ENCODE data around the gene STAT4.
A peak's percentile ranks its signal among the peaks of the same experiment; 100 is the strongest.
"Not testable (repeated sequence)": the region's sequence is repeated elsewhere in the genome, so short reads cannot be mapped to it uniquely, and the experiment has no call there.

Gene STAT4

GRCh38 chr2:191013932-191014652 is 136.7 kb downstream of the STAT4 start, which contains the start of gene STAT1:
STAT1 (minus strand) TSS chr2:191014171; CDS start chr2:191010003, 4,168 bp downstream.
- DNase-seq (ENCODE audit: low spot score), result peak; percentile 97

DNA sequence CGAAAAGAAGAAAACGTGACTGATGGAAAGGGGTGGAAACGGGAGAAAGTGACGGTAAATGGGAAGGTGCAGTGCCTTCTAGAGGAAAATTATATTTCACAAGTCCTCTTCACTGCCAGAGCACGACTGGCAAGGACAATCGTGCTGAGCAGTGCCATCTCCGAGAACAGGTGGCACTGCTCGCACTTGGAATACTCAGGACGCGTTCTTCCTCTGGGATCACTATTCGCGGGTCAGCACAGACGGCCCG is 137.2 kb downstream of the STAT4 start:
- no peak for DNase-seq (ENCODE audit: low spot score)

DNA sequence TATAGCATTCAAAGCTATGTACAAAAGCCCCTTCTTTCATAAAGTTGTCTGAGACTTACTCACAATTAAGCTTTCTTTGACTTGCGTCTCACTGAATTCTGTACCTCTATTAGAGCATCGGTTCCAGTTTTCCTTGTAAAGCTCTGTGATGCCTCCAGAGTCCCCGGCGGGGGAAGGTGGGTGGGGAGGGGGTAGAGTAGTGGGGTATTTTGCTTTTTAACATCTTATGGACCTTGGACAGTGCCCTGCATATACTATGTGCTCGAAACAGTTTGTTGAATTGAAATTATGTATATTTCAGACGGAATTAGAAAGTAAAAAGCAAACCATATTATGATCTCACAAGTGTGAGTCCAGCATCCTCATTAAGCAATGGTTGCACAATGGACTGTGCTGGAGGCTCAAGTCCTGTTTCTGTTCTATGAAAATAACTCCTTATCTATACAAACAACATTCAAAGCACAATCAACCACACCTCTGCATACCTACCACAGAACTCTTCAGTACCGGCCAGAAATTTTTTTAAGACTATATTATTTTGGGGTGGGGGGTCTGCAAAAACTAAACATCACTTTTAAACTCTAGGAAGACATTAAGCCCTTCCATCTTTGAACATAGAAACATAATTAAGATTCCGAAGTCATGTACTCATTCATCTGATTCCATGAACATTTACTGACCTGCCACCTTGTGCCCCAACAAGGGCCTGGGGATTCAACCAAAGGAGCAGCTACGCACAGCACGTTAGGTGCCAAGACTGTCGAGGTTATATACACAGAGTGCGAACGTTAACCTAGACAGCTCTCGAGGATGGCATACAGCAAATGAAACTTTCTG is 137.7 kb downstream of the STAT4 start:
- no peak for DNase-seq (ENCODE audit: low spot score)

DNA sequence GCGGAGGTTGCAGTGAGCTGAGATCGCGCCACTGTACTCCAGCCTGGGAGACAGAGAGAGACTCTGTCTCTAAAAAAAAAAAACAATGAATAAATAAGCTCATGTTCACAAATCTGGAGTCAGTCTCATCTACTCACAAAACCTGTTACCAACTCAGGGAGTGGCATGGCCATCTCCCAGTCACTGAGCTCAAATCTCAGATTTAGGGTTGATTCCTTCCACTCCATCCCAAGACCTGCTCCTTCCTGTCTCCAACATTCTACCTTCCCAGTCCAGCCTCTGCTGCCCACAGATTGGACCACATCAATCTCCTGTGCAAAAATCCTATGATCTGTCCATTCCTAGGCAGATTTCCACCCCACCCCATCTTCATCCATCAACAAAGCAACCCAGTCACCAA is 138.4 kb downstream of the STAT4 start:
- no peak for DNase-seq (ENCODE audit: low spot score)

- DNase-seq (ENCODE audit: low spot score), result no peak
Observed at GRCh38 chr2:191010887-191011885, 139.6 kb downstream of the STAT4 start.

DNA sequence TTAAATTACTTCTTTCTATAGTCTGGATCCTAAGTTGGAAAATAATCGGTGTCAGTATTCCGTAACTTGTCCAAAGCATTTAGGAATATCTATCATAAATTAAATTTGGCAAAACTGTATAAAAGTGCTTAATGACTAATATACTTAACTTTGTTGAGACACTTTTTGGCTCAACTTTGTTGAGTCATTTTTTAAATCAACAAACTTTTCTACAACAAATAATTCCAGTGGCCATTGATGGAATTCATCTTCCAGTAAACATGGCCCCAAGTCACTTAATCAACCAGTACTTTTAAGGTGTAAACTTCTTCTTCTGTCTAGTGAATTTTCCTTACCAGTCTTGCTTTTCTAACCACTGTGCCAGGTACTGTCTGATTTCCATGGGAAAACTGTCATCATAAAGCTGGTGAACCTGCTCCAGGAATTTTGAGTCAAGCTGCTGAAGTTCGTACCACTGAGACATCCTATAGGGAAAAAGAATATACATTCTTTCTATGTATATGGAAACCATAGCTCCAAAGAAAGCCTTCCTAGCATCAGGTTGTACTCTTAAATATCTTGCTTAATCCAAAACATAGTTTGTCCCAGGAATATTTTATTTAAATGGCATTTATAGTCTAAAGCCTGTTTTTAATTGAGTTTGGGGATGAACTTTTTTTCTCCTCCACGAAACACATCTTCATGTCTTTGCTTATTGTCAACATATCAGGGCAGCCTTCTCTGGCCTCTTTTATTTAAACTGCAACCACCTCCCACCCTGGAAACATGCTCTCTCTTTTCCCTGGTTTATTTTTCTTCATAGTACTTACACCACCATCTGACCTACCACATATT is 141.0 kb downstream of the STAT4 start:
- no peak for DNase-seq (ENCODE audit: low spot score)

GRCh38 chr2:191008286-191008685 is 142.5 kb downstream of the STAT4 start:
- no peak for DNase-seq (ENCODE audit: low spot score)

GRCh38 chr2:191006997-191007783 is 143.6 kb downstream of the STAT4 start:
- no peak for DNase-seq (ENCODE audit: low spot score)

GRCh38 chr2:191006297-191006696 is 144.5 kb downstream of the STAT4 start:
- DNase-seq (ENCODE audit: low spot score), result no peak

DNA sequence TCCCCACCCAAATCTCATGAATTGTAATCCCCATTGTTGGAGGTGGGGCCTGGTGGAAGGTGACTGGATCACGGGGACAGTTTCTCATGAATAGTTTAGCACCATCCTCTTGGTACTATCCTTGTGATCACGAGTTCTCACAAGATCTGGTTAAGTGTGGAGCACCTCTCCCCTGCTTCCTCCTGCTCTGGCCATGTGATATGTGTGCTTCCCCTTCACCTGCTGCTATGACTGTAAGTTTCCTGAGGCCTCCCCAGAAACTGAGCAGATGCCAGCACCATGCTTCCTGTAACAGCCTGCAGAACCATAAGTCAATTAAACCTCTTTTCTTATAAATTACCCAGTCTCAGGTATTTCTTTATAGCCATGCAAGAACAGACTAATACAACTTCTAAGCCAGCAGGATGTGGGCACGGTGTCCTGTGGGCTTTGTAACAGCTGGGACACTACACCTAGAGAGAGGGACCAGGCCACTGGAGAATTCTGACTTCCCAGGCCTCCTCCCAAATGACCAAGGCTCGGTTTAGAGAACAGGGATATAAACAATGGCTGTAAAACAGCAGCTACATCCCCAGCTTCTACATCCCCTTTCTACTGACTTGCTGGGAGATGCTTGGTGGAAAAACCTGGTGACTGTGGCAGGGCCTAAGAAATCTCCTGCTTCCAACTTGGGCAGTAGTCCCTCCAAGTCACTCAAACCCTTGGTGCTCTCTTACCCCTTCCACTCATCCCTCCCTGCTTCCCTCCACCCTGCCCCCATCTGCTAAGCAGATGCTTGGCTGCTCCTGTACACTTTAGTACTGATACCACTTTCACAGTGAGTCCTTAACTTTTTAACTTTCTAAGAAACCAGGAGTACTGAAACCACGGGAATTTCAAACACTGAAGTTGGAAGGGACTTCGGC is 147.1 kb downstream of the STAT4 start:
- DNase-seq (ENCODE audit: low spot score), result no peak

DNA sequence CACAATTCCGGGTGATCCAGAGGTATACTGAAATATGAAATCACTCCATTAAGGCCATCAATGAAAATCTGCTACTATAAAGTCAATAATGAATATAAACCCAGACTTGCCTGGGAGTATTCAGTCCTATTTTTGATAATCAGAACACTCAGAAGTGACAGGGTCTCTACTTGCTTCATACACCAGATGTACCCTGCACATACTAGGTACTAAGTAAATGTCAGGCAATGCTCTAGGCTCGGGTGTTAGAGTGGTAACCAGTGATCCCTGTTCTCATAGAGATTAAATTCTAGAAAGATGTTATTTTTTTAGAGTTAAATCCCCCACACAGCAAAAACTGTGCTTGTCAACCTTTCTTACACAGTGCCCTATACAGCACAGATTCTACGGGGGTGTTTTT is 149.2 kb downstream of the STAT4 start:
- DNase-seq (ENCODE audit: low spot score), result no peak

DNA sequence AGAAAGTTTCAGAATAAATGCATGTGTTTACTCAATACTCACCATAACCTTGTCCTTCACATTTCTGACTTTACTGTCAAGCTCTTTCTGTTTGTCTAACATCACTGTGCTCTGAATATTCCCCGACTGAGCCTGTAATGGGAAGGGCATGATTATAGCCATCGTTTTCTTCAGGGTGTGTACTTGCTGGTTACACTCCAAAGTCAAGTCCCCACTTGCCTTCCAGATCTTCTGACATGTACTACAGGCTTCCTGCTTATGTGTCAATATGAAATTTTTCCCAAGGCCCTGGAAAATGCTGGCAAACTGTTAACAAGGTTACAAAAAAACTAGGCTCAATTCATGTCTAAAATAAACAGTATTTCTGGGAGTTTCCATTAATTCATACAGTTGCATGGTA is 149.8 kb downstream of the STAT4 start:
- no peak for DNase-seq (ENCODE audit: low spot score)

- DNase-seq (ENCODE audit: low spot score), result no peak
Observed at GRCh38 chr2:190999949-191000665, 150.7 kb downstream of the STAT4 start.

DNA sequence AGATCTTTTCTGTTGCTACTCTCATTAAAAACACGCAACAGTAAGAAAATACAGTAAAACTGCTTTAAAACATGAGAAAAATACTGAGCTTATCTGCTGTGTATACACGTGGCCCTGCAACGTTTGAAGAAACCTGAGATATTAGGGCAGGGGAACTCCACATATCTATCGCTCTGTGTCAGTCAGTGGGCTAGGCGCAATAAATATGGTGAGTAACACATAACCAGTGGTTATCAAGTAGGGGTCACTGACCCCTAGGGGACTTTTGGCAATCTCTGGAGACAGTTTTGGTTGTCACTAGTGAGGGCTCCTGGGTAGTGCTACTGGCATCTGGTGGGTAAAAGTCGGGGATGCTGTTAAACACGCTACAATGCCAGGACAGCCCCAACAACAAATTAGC is 151.7 kb downstream of the STAT4 start:
- no peak for DNase-seq (ENCODE audit: low spot score)

DNA sequence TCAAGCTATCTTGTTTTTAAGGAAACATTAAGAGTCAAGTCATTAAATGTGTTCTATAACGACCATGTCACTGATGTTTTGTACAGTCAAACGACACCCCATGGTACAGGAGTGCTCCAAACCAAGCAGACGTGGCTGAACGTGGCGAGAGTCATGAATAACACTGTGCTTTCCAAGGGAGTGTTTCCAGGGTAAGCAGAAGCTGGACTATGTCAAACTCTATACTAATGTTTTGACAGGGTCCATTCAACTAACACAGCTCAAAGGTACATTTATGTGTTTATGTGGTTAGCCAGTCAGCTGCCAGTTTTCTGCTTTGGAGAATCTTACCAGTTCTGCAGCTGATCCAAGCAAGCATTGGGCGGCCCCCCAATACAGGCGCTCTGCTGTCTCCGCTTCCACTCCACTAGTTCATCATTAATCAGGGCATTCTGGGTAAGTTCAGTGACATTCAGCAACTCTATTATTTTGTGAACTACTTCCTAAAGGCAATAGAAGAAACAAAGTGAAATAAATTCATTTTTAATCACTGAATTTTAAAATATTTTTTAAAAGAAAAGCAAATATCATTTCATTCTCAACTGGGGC is 153.2 kb downstream of the STAT4 start:
- no peak for DNase-seq (ENCODE audit: low spot score)

DNA sequence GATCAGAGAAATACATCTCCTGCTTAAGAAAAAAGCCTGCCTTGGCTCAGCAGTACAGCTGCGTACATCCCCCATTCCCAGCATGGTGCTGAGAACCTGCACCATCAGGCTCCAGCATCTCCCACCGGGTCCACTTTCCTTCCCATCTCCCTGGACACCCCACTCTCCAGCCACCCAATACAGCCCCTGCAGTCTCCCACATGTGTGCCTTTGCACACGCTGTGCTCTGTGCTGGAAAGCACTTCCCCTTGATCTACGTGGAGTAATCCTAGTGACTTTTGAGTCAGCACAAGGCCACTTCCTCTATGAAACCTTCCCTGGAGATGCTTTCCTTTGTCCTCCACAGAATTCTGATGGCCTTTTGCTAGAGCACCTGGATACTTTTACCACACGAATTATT is 153.8 kb downstream of the STAT4 start:
- no peak for DNase-seq (ENCODE audit: low spot score)

DNA sequence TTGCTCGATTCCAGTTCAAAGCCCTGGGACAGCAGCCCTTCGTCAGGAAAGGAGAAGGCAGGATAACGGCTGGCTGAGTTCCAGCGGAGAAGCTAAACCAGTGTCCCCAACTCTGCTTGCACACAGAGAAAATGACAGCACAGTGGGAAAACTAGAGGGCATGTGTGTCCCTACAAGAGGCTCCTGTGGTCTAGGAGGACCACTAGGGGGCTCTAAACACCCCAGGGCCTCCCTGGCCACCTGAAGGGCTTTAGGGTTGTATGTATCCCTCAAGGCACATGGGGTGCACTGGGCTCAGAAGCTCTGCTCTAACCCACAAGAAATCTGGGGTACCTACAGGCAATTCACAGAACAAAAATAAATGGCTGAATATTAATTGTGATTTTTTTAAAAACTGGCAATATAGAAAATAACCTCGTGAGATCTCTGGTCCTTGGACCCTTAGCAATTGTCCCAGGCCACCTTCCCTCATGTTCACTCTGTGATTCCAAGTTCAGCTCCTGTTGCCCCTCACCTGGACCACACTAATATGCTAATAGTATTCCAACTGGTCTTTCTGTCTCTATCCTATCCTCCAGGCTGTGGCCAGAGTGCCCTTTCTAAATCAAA is 154.4 kb downstream of the STAT4 start:
- DNase-seq (ENCODE audit: low spot score), result peak; percentile 67

GRCh38 chr2:190995315-190995714 is 155.5 kb downstream of the STAT4 start:
- not testable (repeated sequence) for DNase-seq (ENCODE audit: low spot score)

Measured in AG08395 (cell line).